ENCODE results near the gene CEP164. TPM values are rescaled to one million over a fixed set of nuclear protein-coding genes. Genes with fewer than 3 reads are reported as not detected.

The CEP164 gene
- total and polyA plus RNA-seq, 2 experiments from 2014 or later: 13.9 to 23.8 TPM

- TF ChIP-seq CTCF (conservative IDR thresholded peaks at IDR 0.05; ENCODE audit: low read depth in 2 of 2): no peak
- no peak for TF ChIP-seq EZH2phosphoT487 (IDR thresholded peaks at IDR 0.05; ENCODE audit: unreplicated experiment)
- TF ChIP-seq POLR2AphosphoS5 (IDR thresholded peaks at IDR 0.05; ENCODE audit: low read depth): no peak
- no peak for TF ChIP-seq ZNF114 (CRISPR knock-in tag; IDR thresholded peaks at IDR 0.05)
These were observed 58.3 kb downstream of the CEP164 start (continued) for GRCh38 chr11:117385906-117386305.

GRCh38 chr11:117387992-117388755 lies 60.5 kb downstream of the CEP164 start:
- no peaks in the 10 kb centered on the region for H3K36me3 ChIP-seq (ENCODE audit: insufficient read depth)
- Mint-ChIP-seq H3K4me1 (no peaks in the 10 kb centered on the region), H3K27ac (no peak overlapping the region), H3K36me3 (ENCODE audit: low read depth) (peaks cover 15% of the 10 kb centered on the region), H3K27me3 (ENCODE audit: insufficient read depth, low read depth, poor library complexity) (peaks cover 2% of the 10 kb centered on the region), H3K9me3 (no peaks in the 10 kb centered on the region), H3K4me3 (no peak overlapping the region)
- H3K27me3 ChIP-seq (ENCODE audit: insufficient read depth): no peaks in the 10 kb centered on the region
- no peaks in the 10 kb centered on the region for H3K9me2 ChIP-seq (ENCODE audit: insufficient read depth)
- DNase-seq (ENCODE audit: low spot score) (no peak), ATAC-seq (no peak)
- H3K4me3 ChIP-seq: no peak overlapping the region
- no peaks in the 10 kb centered on the region for H3K79me2 ChIP-seq (replicated peaks; ENCODE audit: insufficient read depth)
- H2AFZ ChIP-seq: no peak overlapping the region
- H3K4me2 ChIP-seq: no peak overlapping the region
- no peaks in the 10 kb centered on the region for H4K20me1 ChIP-seq (replicated peaks; ENCODE audit: insufficient read depth)
- no peaks in the 10 kb centered on the region for H3F3A ChIP-seq (replicated peaks; ENCODE audit: low read depth)
- H3K27ac ChIP-seq (ENCODE audit: low read depth): no peak overlapping the region
- no peaks in the 10 kb centered on the region for H3K4me1 ChIP-seq (ENCODE audit: insufficient read depth)
- TF ChIP-seq ZNF331 (CRISPR knock-in tag; IDR thresholded peaks at IDR 0.05; ENCODE audit: low read depth) (no peak), EZH2 (IDR thresholded peaks at IDR 0.05; ENCODE audit: low read depth, unreplicated experiment) (no peak), POLR2AphosphoS5 (IDR thresholded peaks at IDR 0.05; ENCODE audit: low read depth) (no peak), JUNB (IDR thresholded peaks at IDR 0.05; ENCODE audit: unreplicated experiment) (no peak), NANOG (IDR thresholded peaks at IDR 0.05; ENCODE audit: borderline replicate concordance) (no peak), ETS1 (IDR thresholded peaks at IDR 0.05) (no peak), ZNF462 (CRISPR knock-in tag; IDR thresholded peaks at IDR 0.05) (no peak), CREB1 (CRISPR knock-in tag; IDR thresholded peaks at IDR 0.05; ENCODE audit: low read depth) (no peak), EZH2phosphoT487 (IDR thresholded peaks at IDR 0.05; ENCODE audit: unreplicated experiment) (no peak), STAT1 (IDR thresholded peaks at IDR 0.05; ENCODE audit: unreplicated experiment) (no peak)
